Natural killer cell (primary cell): ENCODE data around the gene GPR156. TPM values are rescaled to one million over a fixed set of nuclear protein-coding genes. Genes with fewer than 3 reads are reported as not detected.

Experiments used
- ATAC-seq, 3 donors: fragments of 150-1000 bp in 2 of 3; fragments of 200-7000 bp in 1 of 3; cut with Tn5 transposase; 1 replicate in 1 of 3; 2 replicates in 2 of 3; pipeline ENCODE4 v1.10.0; 2021; ENCODE audit warnings: mild to moderate bottlenecking in 2 of 3, moderate library complexity in 2 of 3
- DNase-seq, 2 donors: peaks; one replicate each; pipeline versions ENCODE4 v3.0.0 to v3.0.0-alpha.2; 2013 to 2021; ENCODE audit warnings: mixed read lengths in 1 of 2
- H3K27ac ChIP-seq: one replicate; pipeline ENCODE4 v1.5.1; 2013; ENCODE audit warnings: mild to moderate bottlenecking, low read length
- H3K27me3 ChIP-seq: one replicate; pipeline ENCODE4 v1.6.1; 2013; ENCODE audit warnings: low read length; ENCODE audit not compliant: control insufficient read depth, insufficient read depth
- H3K36me3 ChIP-seq: one replicate; pipeline ENCODE4 v1.6.1; 2013; ENCODE audit warnings: low read length; ENCODE audit not compliant: control insufficient read depth, insufficient read depth
- H3K4me1 ChIP-seq: one replicate; pipeline ENCODE4 v1.6.1; 2013; ENCODE audit warnings: low read length; ENCODE audit not compliant: control insufficient read depth, insufficient read depth
- H3K4me3 ChIP-seq: one replicate; pipeline ENCODE4 v1.5.1; 2013; ENCODE audit warnings: low read length
- H3K9me3 ChIP-seq: one replicate; pipeline ENCODE4 v1.6.1; 2013; ENCODE audit warnings: low read length; ENCODE audit not compliant: control insufficient read depth, insufficient read depth
- H3K27ac Mint-ChIP-seq, 2 donors: one replicate each; pipeline ENCODE4 v1.8.0; 2022; ENCODE audit warnings: mild to moderate bottlenecking in 2 of 2, mixed read lengths in 2 of 2, moderate library complexity in 1 of 2
- H3K27me3 Mint-ChIP-seq, 2 donors: one replicate each; pipeline ENCODE4 v1.8.0; 2022; ENCODE audit warnings: low read depth in 2 of 2, mixed read lengths in 2 of 2
- H3K36me3 Mint-ChIP-seq: one replicate; pipeline ENCODE4 v1.8.0; 2022; ENCODE audit warnings: mixed read lengths
- H3K4me1 Mint-ChIP-seq, 2 donors: one replicate each; pipeline ENCODE4 v1.8.0; 2022; ENCODE audit warnings: mixed read lengths in 2 of 2
- H3K4me3 Mint-ChIP-seq: one replicate; pipeline ENCODE4 v1.8.0; 2022; ENCODE audit warnings: mild to moderate bottlenecking, moderate library complexity, mixed read lengths
- H3K9me3 Mint-ChIP-seq, 2 donors: one replicate each; pipeline ENCODE4 v1.8.0; 2022; ENCODE audit warnings: mixed read lengths in 2 of 2
- WGBS: methylation state at CpG from one replicate; pipeline ENCODE4 v1.1.7; 2013; ENCODE audit warnings: missing lambda C conversion rate; ENCODE audit not compliant: insufficient coverage; 5-methylcytosine and 5-hydroxymethylcytosine counted together
- intact Hi-C: fragments of 100-400 bp; cut with micrococcal nuclease; formaldehyde crosslinking; loops from one replicate; pipeline ENCODE4 v1.14.2; 2022
- total RNA-seq, 4 donors: library from RNA; stranded (reverse); fragments of 120-200 nt in 1 of 4; gene quantifications; one replicate each; pipeline versions ENCODE4 v1.2.3 to v1.2.4, GENCODE V29; 2013 to 2022
- TF ChIP-seq, protein P1 (sequence below): fragments of 200-600 bp; IDR thresholded peaks from one replicate; pipeline ENCODE4 v1.8.0; 2022; ENCODE audit warnings: antibody characterized with exemption

Gene GPR156
- total RNA-seq, 3 donors from 2014 or later (not counting 1 experiment from before 2014, with no cell fraction given) = 0.18 to 0.75 TPM; not detected in 1

DNA sequence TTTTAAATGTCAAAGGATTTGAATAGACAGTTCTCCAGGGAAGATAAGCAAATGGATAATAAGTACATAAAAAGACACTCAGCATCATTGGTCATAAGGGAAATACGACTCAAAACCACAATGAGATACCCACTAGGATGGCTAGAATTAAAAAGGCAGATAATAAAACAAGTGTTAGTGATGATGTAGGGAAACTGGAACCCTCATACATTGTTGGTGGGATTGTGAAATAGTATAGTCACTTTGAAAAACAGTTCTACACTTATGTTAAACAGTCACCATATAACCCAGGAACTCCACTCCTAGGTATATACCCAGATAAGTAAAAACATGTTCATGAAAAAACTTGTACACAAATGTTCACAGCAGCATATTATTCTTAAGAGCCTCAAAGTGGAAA lies 72.5 kb downstream of the GPR156 start:
- no peak overlapping the region for H3K4me3 ChIP-seq
- no peaks in the 10 kb centered on the region for H3K4me1 ChIP-seq
- Mint-ChIP-seq H3K27ac (no peak overlapping the region), H3K27me3 (peaks cover 18 to 37% of the 10 kb centered on the region in 2 donors), H3K9me3 (no peaks in the 10 kb centered on the region), H3K36me3 (no peaks in the 10 kb centered on the region), H3K4me3 (no peak overlapping the region), H3K4me1 (no peaks in the 10 kb centered on the region)
- intact Hi-C loops = no loop called here
- H3K36me3 ChIP-seq = no peaks in the 10 kb centered on the region
- no peaks in the 10 kb centered on the region for H3K27me3 ChIP-seq
- no peaks in the 10 kb centered on the region for H3K9me3 ChIP-seq
- ATAC-seq (no peak), DNase-seq (no peak)
- no peak overlapping the region for H3K27ac ChIP-seq
- no CpG with 5 or more reads among the region's 1 CpG for WGBS
- TF ChIP-seq, protein P1, sequence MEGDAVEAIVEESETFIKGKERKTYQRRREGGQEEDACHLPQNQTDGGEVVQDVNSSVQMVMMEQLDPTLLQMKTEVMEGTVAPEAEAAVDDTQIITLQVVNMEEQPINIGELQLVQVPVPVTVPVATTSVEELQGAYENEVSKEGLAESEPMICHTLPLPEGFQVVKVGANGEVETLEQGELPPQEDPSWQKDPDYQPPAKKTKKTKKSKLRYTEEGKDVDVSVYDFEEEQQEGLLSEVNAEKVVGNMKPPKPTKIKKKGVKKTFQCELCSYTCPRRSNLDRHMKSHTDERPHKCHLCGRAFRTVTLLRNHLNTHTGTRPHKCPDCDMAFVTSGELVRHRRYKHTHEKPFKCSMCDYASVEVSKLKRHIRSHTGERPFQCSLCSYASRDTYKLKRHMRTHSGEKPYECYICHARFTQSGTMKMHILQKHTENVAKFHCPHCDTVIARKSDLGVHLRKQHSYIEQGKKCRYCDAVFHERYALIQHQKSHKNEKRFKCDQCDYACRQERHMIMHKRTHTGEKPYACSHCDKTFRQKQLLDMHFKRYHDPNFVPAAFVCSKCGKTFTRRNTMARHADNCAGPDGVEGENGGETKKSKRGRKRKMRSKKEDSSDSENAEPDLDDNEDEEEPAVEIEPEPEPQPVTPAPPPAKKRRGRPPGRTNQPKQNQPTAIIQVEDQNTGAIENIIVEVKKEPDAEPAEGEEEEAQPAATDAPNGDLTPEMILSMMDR = no peak

DNA sequence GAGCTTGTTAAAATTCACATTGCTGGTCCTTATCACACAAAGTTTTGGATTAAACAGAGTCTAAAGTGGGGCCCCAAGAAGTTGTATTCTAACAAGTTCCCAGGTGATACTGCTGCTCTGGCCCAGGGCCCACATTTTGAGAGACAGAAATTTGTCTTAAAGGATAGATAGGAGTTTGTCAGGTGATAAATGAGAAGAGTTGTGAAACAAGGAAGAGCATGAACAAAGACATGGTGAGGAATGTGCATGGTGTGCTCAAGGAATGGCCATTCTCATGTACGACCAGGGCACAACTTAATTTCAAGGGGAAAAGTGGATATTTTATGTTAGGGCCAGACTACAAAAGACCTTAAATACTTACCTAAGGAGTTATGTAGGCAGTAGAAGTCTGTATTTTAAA lies 75.6 kb downstream of the GPR156 start:
- DNase-seq (no peak), ATAC-seq (no peak)
- no peaks in the 10 kb centered on the region for H3K4me1 Mint-ChIP-seq
- no peaks in the 10 kb centered on the region for H3K9me3 ChIP-seq
- WGBS = 82% methylated on average over 1 of the region's 1 CpG
- TF ChIP-seq, protein P1 = no peak
- no peak overlapping the region for H3K4me3 ChIP-seq
- no peak overlapping the region for H3K4me3 Mint-ChIP-seq
- H3K27me3 Mint-ChIP-seq = peaks cover 18 to 37% of the 10 kb centered on the region in 2 donors
- no peak overlapping the region for H3K27ac Mint-ChIP-seq
- no peak overlapping the region for H3K27ac ChIP-seq
- no peaks in the 10 kb centered on the region for H3K36me3 Mint-ChIP-seq
- H3K4me1 ChIP-seq = no peaks in the 10 kb centered on the region
- H3K36me3 ChIP-seq = no peaks in the 10 kb centered on the region
- no peaks in the 10 kb centered on the region for H3K9me3 Mint-ChIP-seq
- no peaks in the 10 kb centered on the region for H3K27me3 ChIP-seq
- intact Hi-C loops = no loop called here

- no peak overlapping the region for H3K4me3 ChIP-seq
- ATAC-seq (no peak), DNase-seq (no peak)
- no peaks in the 10 kb centered on the region for H3K36me3 ChIP-seq
- H3K27me3 ChIP-seq = no peaks in the 10 kb centered on the region
- no peaks in the 10 kb centered on the region for H3K9me3 ChIP-seq
- no peaks in the 10 kb centered on the region for H3K4me1 ChIP-seq
- Mint-ChIP-seq H3K27me3 (peaks cover under 1 to 9% of the 10 kb centered on the region in 2 donors), H3K4me3 (no peak overlapping the region), H3K9me3 (no peaks in the 10 kb centered on the region), H3K4me1 (no peaks in the 10 kb centered on the region), H3K36me3 (no peaks in the 10 kb centered on the region), H3K27ac (no peak overlapping the region)
- WGBS = 94% methylated on average over 5 of the region's 5 CpGs
- TF ChIP-seq, protein P1 = no peak
- no peak overlapping the region for H3K27ac ChIP-seq
- intact Hi-C loops = no loop called here
Observed at GRCh38 chr3:120204338-120204737, 80.7 kb downstream of the GPR156 start.

DNA sequence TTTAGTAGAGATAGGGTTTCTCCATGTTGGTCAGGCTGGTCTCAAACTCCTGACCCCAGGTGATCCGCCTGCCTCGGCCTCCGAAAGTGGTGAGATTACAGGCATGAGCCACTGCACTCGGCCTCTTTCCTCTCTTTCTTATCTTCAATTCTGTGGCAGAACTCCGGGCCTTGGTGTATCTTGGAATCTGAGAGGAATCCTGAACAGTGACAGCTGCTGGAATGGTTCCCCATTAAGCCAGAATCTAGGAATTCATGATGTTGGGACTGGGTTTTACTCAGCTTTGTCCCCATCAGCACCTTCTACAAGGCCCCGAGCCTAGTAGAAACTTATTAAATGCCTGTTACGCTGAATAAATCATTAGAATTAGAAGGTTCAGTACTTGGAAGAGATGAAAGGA lies 81.4 kb downstream of the GPR156 start:
- intact Hi-C loops = no loop called here
- no peaks in the 10 kb centered on the region for H3K36me3 Mint-ChIP-seq
- H3K4me3 Mint-ChIP-seq = no peak overlapping the region

More for the DNA sequence above, 81.4 kb downstream of the GPR156 start:
- Histone ChIP-seq H3K36me3 (no peaks in the 10 kb centered on the region), H3K27ac (no peak overlapping the region), H3K4me3 (no peak overlapping the region), H3K4me1 (no peaks in the 10 kb centered on the region), H3K9me3 (no peaks in the 10 kb centered on the region), H3K27me3 (no peaks in the 10 kb centered on the region)
- Mint-ChIP-seq H3K27ac (no peak overlapping the region), H3K9me3 (no peaks in the 10 kb centered on the region), H3K27me3 (peaks cover 0 to 6% of the 10 kb centered on the region in 2 donors), H3K4me1 (no peaks in the 10 kb centered on the region)
- TF ChIP-seq, protein P1 = no peak
- ATAC-seq = no peak
- DNase-seq = no peak
- 88% methylated on average over 6 of the region's 7 CpGs for WGBS
